ENCODE data around the gene SAMD9L. TPM values are rescaled to one million over a fixed set of nuclear protein-coding genes. Genes with fewer than 3 reads are reported as not detected.
A peak's percentile ranks its signal among the peaks of the same experiment; 100 is the strongest.

Gene SAMD9L
- total RNA-seq, 4 donors from 2014 or later, result 2.8 to 10.4 (median 6.7) TPM

DNA sequence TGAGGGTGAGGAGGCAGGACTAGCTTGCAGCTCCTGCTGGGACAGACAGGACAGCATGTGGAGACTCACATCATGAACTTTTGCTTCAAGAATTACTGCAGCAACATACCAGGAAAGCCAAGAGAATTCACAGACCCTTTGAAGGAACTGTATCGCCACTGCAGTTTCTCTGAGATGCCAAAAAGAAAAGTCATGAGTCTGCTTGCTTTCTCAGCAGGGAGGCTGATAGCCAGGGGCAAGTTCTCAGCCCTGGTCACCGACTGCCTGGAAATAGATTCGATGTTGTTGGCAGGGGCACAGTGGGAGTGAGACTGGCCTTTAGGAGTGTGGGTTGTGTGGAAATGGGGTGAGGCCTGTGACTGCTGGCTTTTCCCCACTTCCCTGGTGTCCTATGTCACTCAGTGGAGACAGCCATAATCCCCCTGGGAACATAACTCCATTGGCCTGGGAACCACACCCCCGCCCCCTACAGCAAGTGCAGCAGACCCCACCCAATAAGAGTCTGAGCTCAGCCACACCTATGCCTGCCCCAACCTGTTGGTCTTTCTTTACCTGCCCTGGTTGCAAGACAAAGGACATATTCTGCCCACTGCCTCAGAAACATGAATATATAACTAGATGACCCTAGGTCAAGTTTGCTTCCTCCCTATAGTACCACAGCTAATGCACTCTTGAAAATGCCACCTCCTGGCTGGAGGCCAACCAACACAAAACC, 28.8 kb downstream of the SAMD9L start:
- Histone ChIP-seq H3K9me3 (peaks cover 0 to 3% (median 0%) of the 10 kb centered on the region in 3 donors), H3K27me3 (no peaks in the 10 kb centered on the region), H3K27ac (peak overlapping the region; percentile 69 to 90 (median 79)), H3K36me3 (peaks cover 0 to 7% (median 0%) of the 10 kb centered on the region in 3 donors), H3K4me1 (peaks cover 7 to 55% (median 14%) of the 10 kb centered on the region in 3 donors), H3K4me3 (no peak overlapping the region)
- TF ChIP-seq, protein P1, sequence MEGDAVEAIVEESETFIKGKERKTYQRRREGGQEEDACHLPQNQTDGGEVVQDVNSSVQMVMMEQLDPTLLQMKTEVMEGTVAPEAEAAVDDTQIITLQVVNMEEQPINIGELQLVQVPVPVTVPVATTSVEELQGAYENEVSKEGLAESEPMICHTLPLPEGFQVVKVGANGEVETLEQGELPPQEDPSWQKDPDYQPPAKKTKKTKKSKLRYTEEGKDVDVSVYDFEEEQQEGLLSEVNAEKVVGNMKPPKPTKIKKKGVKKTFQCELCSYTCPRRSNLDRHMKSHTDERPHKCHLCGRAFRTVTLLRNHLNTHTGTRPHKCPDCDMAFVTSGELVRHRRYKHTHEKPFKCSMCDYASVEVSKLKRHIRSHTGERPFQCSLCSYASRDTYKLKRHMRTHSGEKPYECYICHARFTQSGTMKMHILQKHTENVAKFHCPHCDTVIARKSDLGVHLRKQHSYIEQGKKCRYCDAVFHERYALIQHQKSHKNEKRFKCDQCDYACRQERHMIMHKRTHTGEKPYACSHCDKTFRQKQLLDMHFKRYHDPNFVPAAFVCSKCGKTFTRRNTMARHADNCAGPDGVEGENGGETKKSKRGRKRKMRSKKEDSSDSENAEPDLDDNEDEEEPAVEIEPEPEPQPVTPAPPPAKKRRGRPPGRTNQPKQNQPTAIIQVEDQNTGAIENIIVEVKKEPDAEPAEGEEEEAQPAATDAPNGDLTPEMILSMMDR (IDR thresholded peaks at IDR 0.05), result no peak
- no peak for TF ChIP-seq POLR2A (IDR thresholded peaks at IDR 0.05)
- intact Hi-C loops (cut with DNase I), result no loop called here
- WGBS, 2 donors, result 46 to 75% methylated on average over 1 to 3 of the region's 4 CpGs
- DNase-seq, result no peak

DNA sequence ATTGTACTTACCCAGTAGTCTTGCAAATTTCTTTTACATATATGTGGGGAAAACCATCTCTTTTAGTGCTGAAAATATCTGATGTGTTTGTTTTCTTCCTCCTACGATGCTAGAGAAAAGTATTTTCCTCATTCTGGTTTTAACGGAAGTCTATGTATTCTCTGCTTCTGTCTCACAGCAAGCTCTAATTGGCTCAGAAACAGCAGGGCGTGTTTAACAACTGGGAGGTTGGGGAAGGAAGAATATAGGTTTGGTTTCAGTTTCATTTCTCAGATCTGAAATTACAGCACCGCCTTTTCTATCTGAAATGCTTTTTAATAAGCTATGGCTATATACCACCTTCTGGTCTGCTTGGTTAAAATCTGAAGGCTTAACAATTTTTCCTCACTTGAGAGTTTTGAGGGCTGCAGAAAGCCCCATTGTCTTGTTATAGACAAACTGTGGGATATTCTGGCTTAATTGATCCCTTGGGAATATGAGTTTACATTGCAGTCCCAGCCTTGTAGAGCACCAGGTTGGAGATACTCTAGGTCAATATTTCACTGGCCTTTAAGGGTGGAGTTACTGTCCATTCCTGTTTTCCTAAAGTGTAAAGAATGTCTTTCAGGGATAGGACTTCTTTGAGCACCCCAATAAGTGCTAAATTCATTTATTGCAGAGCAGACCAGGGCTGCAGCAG, 30.2 kb downstream of the SAMD9L start, which contains the start of gene SAMD9:
Gene SAMD9, minus strand, starts transcription at position 128 of the 679 bp plus-strand sequence. CDS start 11,882 bp downstream, outside the sequence.
- peaks cover 0 to 9% (median 0%) of the 10 kb centered on the region in 3 donors for H3K9me3 ChIP-seq
- DNase-seq, result no peak
- H3K27me3 ChIP-seq, result no peaks in the 10 kb centered on the region
- H3K4me1 ChIP-seq, result peaks cover 7 to 56% (median 14%) of the 10 kb centered on the region in 3 donors
- H3K4me3 ChIP-seq, result peak within 1 kb of the TSS; percentile 28 to 63 (median 40)
- intact Hi-C loops (cut with DNase I), result no loop called here
- WGBS, 2 donors, result 6 to 7% methylated on average over 4 of the region's 4 CpGs
- peak within 1 kb of the TSS; percentile 75 to 90 (median 82) for H3K27ac ChIP-seq
- peaks cover 0 to 19% (median 0%) of the 10 kb centered on the region in 3 donors for H3K36me3 ChIP-seq
- peak in 1 of 4 donors; percentile 67 for TF ChIP-seq POLR2A (IDR thresholded peaks at IDR 0.05)
- TF ChIP-seq, protein P1 (IDR thresholded peaks at IDR 0.05), result no peak

DNA sequence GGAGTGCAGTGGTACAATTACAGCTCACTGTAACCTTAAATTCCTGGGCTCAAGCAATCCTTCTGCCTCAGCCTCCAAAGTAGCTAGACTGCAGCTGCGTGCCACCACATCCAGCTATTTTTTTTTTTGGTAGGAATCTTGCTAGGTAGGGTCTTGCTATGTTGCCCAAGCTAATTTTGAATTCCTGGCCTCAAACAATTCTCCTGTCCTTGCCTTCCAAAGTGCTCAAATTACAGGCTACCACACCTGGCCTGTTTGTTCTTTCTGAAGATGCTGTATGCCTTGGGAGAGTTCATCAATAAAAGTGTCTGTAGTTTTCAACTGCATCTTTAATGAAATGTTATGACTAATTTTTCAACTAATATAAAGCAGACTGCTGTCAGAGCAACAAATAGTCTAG, 30.9 kb downstream of the SAMD9L start:
- no peak for TF ChIP-seq POLR2A (IDR thresholded peaks at IDR 0.05)
- TF ChIP-seq, protein P1 (IDR thresholded peaks at IDR 0.05), result no peak
- H3K4me1 ChIP-seq, result peaks cover 7 to 56% (median 14%) of the 10 kb centered on the region in 3 donors
- H3K27me3 ChIP-seq, result no peaks in the 10 kb centered on the region
- DNase-seq, result no peak
- H3K4me3 ChIP-seq, result peak overlapping the region; percentile 28 to 63 (median 40)
- H3K27ac ChIP-seq, result peak overlapping the region; percentile 75 to 90 (median 82)
- WGBS, 2 donors, result 38 to 79% methylated on average over 1 of the region's 1 CpG
- H3K36me3 ChIP-seq, result peaks cover 0 to 25% (median 0%) of the 10 kb centered on the region in 3 donors
- intact Hi-C loops (cut with DNase I), result no loop called here
- H3K9me3 ChIP-seq, result peaks cover 0 to 14% (median 0%) of the 10 kb centered on the region in 3 donors

DNA sequence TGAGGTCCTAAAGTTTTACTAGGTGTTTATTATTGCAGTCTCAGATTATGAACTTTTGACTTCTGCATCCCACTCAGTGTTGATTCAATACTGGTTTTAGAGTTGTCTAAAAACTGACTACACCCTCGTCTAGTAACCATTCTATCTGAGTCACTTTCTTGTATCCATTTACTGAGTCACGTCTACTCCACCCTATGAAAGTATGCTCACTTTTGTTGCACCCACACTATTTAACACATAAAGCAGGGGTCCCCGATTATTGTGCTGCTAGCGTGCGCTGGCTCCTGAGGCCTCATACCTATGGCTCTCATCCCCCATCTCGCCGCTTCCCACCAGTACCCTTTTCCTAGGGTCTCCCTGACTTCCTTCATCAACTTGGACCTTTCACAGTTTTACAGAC, 32.4 kb downstream of the SAMD9L start:
- intact Hi-C loops (cut with DNase I), result no loop called here

More for the DNA sequence above, 32.4 kb downstream of the SAMD9L start:
- peaks cover 7 to 56% (median 14%) of the 10 kb centered on the region in 3 donors for H3K4me1 ChIP-seq
- TF ChIP-seq, protein P1 (IDR thresholded peaks at IDR 0.05), result no peak
- no peak for TF ChIP-seq POLR2A (IDR thresholded peaks at IDR 0.05)
- H3K27me3 ChIP-seq, result no peaks in the 10 kb centered on the region
- DNase-seq, result no peak
- H3K9me3 ChIP-seq, result peaks cover 0 to 20% (median 0%) of the 10 kb centered on the region in 3 donors
- peaks cover 0 to 35% (median 0%) of the 10 kb centered on the region in 3 donors for H3K36me3 ChIP-seq
- H3K4me3 ChIP-seq, result peak overlapping the region; percentile 28 to 63 (median 40)
- H3K27ac ChIP-seq, result peak overlapping the region; percentile 75 to 90 (median 82)
- 56 to 62% methylated on average over 7 of the region's 7 CpGs for WGBS, 2 donors

Measured in esophagus squamous epithelium (tissue), 5 donors.